Activated CD4-positive, alpha-beta T cell treated with anti-CD3 and anti-CD28 coated beads for 36 hours (primary cell): ENCODE data around the gene PPL. TPM values are rescaled to one million over a fixed set of nuclear protein-coding genes. Genes with fewer than 3 reads are reported as not detected.

ENCODE experiments used
- ATAC-seq: fragments of 200-7000 bp; cut with Tn5 transposase; one replicate; pipeline ENCODE4 v1.10.0; 2021; ENCODE audit warnings: mild to moderate bottlenecking, moderate library complexity
- CTCF ChIA-PET: fragments of 350-600 bp; sonication (Branson Sonifier 250); formaldehyde crosslinking; loops from one replicate; lab custom pipeline; 2021; ENCODE audit warnings: antibody characterized with exemption; lab: Charles Lee
- POLR2A ChIA-PET: fragments of 350-600 bp; sonication (Branson Sonifier 250); formaldehyde crosslinking; loops from one replicate; lab custom pipeline; 2021; ENCODE audit warnings: antibody characterized with exemption, inconsistent platforms; lab: Charles Lee
- DNase-seq: peaks from one replicate; pipeline ENCODE4 v3.0.0-alpha.2; 2020
- H3K27ac Mint-ChIP-seq: one replicate; pipeline ENCODE4 v1.8.0; 2021; ENCODE audit warnings: mixed read lengths
- H3K27me3 Mint-ChIP-seq: one replicate; pipeline ENCODE4 v1.8.0; 2021; ENCODE audit warnings: mixed read lengths
- H3K36me3 Mint-ChIP-seq: one replicate; pipeline ENCODE4 v1.8.0; 2021; ENCODE audit warnings: low read depth, mixed read lengths
- H3K4me1 Mint-ChIP-seq: one replicate; pipeline ENCODE4 v1.8.0; 2021; ENCODE audit warnings: mixed read lengths
- H3K4me3 Mint-ChIP-seq: one replicate; pipeline ENCODE4 v1.8.0; 2021; ENCODE audit warnings: mild to moderate bottlenecking, moderate library complexity, mixed read lengths
- H3K9me3 Mint-ChIP-seq: one replicate; pipeline ENCODE4 v1.8.0; 2021; ENCODE audit warnings: low read depth, mixed read lengths
- intact Hi-C, 2 experiments: fragments of 100-400 bp; cut with DNase I in 1 of 2; cut with micrococcal nuclease in 1 of 2; formaldehyde crosslinking; loops; one replicate each; pipeline versions ENCODE4 v1.14.2 to v1.15.1; 2022 to 2024; cut with DNase I, micrococcal nuclease
- total RNA-seq, 2 experiments: library from RNA; stranded (reverse); gene quantifications; one replicate each; pipeline ENCODE4 v1.2.3, GENCODE V29; 2021

The PPL gene
- total RNA-seq: not detected

- H3K27ac Mint-ChIP-seq: no peak within 1 kb of the TSS
- POLR2A ChIA-PET: no interaction called here
- H3K36me3 Mint-ChIP-seq: no peaks in the 10 kb centered on the region
- peaks cover 34% of the 10 kb centered on the region for H3K27me3 Mint-ChIP-seq
- no peaks in the 10 kb centered on the region for H3K9me3 Mint-ChIP-seq
- ATAC-seq: peak; percentile 33
- DNase-seq: peak; percentile 19
- CTCF ChIA-PET: interaction anchor here (1.5 kb wide), 1 partner anchor 18 kb away, joined by 5 read pairs; no protein-coding TSS in a partner anchor
- H3K4me1 Mint-ChIP-seq: peaks cover 5% of the 10 kb centered on the region
- intact Hi-C loops: no loop called here
- peak within 1 kb of the TSS; percentile 44 for H3K4me3 Mint-ChIP-seq
Measured at GRCh38 chr16:4936991-4937781, at the start of gene PPL. TSS of gene PPL (minus strand) at chr16:4937148. CDS start at chr16:4937045, 103 bp downstream.

DNA sequence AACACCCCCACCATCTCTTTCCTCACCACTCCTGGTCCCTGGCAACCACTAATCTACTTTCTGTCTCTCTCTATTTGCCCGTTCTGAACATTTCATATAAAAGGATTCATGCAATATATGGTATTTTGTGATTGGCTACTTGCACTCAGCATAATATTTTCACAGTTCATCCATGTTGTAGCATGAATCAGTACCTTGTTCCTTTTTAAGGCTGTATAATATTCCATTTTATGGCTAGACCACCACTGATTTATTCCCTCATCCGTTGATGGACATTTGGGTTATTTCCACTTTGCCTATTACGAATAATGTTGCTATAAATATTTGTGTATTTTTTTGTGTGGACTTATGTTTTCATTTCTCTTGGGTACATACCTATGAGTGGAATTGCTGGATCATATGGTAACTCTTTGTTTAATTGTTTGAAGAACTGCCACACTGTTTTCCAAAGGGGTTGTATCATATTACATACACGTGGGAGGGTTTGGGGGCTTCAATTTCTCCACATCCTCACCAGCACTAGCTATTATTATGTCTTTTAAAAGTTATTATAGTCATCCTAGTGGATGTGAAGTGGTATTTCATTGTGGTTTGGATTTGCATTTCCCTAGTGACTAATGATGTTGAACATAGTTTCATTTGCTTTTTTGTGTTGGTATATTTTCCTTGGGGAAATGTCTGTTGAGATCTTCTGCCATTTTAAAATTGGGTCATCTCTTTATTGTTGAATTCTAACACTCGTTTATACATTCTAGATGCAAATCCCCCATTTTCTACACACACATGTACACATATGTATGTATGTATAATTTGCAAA, 47.4 kb upstream of the PPL start:
- Mint-ChIP-seq H3K4me3 (no peak overlapping the region), H3K27me3 (peaks cover 36% of the 10 kb centered on the region), H3K9me3 (peaks cover 7% of the 10 kb centered on the region), H3K4me1 (peaks cover 2% of the 10 kb centered on the region), H3K27ac (no peak overlapping the region), H3K36me3 (no peaks in the 10 kb centered on the region)
- DNase-seq: no peak
- intact Hi-C loops: no loop called here
- ChIA-PET POLR2A (no interaction called here), CTCF (no interaction called here)
- no peak for ATAC-seq

- Mint-ChIP-seq H3K27me3 (peaks cover 19% of the 10 kb centered on the region), H3K4me1 (no peaks in the 10 kb centered on the region), H3K27ac (no peak overlapping the region), H3K9me3 (peaks cover 7% of the 10 kb centered on the region), H3K4me3 (no peak overlapping the region), H3K36me3 (no peaks in the 10 kb centered on the region)
- ATAC-seq (no peak), DNase-seq (no peak)
- intact Hi-C loops: no loop called here
- POLR2A ChIA-PET: no interaction called here
- CTCF ChIA-PET: no interaction called here
Measured at GRCh38 chr16:4982056-4982867, 45.3 kb upstream of the PPL start.

GRCh38 chr16:4981473-4981872, 44.5 kb upstream of the PPL start:
- CTCF ChIA-PET: no interaction called here
- no peak for ATAC-seq

DNA sequence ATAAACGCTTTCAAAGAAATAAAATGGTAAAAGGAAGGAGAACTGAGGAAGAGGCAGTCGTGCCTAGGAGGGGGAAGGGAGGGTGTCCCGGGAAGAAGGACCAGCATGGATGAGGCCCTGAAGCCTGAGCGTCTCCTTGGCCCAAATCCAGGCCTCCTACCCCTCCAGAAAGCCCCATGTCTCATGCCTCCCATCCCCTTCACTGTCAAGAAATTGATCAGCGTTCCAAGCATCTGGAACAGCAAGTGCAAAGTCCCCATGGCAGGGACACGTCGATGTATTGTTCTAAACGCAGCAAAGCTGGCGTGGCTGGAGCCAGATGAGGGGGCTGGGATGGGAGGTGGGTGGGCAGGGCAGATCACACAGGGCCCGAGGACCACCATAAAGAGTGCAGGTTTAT, 43.7 kb upstream of the PPL start:
- no peak overlapping the region for H3K27ac Mint-ChIP-seq
- ATAC-seq (no peak), DNase-seq (no peak)
- peaks cover 5% of the 10 kb centered on the region for H3K9me3 Mint-ChIP-seq
- ChIA-PET POLR2A (no interaction called here), CTCF (no interaction called here)
- no peaks in the 10 kb centered on the region for H3K4me1 Mint-ChIP-seq
- H3K4me3 Mint-ChIP-seq: no peak overlapping the region
- H3K36me3 Mint-ChIP-seq: no peaks in the 10 kb centered on the region
- intact Hi-C loops: no loop called here
- H3K27me3 Mint-ChIP-seq: peaks cover 7% of the 10 kb centered on the region

More at GRCh38 chr16:4981473-4981872, 44.5 kb upstream of the PPL start:
- no peaks in the 10 kb centered on the region for H3K36me3 Mint-ChIP-seq
- H3K4me1 Mint-ChIP-seq: no peaks in the 10 kb centered on the region
- POLR2A ChIA-PET: no interaction called here
- no peak for DNase-seq
- no peak overlapping the region for H3K27ac Mint-ChIP-seq
- H3K9me3 Mint-ChIP-seq: peaks cover 6% of the 10 kb centered on the region
- intact Hi-C loops: no loop called here
- H3K4me3 Mint-ChIP-seq: no peak overlapping the region
- H3K27me3 Mint-ChIP-seq: peaks cover 13% of the 10 kb centered on the region

GRCh38 chr16:4979736-4980660, 43.0 kb upstream of the PPL start:
- ChIA-PET POLR2A (no interaction called here), CTCF (no interaction called here)
- Mint-ChIP-seq H3K4me1 (no peaks in the 10 kb centered on the region), H3K27ac (no peak overlapping the region), H3K9me3 (peaks cover 5% of the 10 kb centered on the region), H3K4me3 (no peak overlapping the region), H3K36me3 (no peaks in the 10 kb centered on the region), H3K27me3 (peaks cover 7% of the 10 kb centered on the region)
- intact Hi-C loops: no loop called here
- DNase-seq (no peak), ATAC-seq (no peak)

- ATAC-seq (no peak), DNase-seq (no peak)
- Mint-ChIP-seq H3K4me3 (no peak overlapping the region), H3K36me3 (no peaks in the 10 kb centered on the region), H3K27me3 (peaks cover 7% of the 10 kb centered on the region), H3K4me1 (no peaks in the 10 kb centered on the region), H3K9me3 (peaks cover 3% of the 10 kb centered on the region), H3K27ac (no peak overlapping the region)
- POLR2A ChIA-PET: no interaction called here
- CTCF ChIA-PET: no interaction called here
- intact Hi-C loops: no loop called here
Measured at GRCh38 chr16:4979164-4979563, 42.2 kb upstream of the PPL start.

GRCh38 chr16:4976611-4977145, 39.7 kb upstream of the PPL start:
- H3K27ac Mint-ChIP-seq: no peak overlapping the region
- H3K36me3 Mint-ChIP-seq: no peaks in the 10 kb centered on the region
- intact Hi-C loops: no loop called here
- no peaks in the 10 kb centered on the region for H3K9me3 Mint-ChIP-seq
- H3K4me1 Mint-ChIP-seq: peaks cover 2% of the 10 kb centered on the region
- ATAC-seq: no peak
- H3K27me3 Mint-ChIP-seq: peaks cover 11% of the 10 kb centered on the region
- ChIA-PET CTCF (interaction anchor here (0.6 kb wide), 1 partner anchor 18 kb away, joined by 3 read pairs; the partner anchor contains the start of gene SEC14L5), POLR2A (interaction anchor here (0.6 kb wide), 1 partner anchor 111 kb away, joined by 3 read pairs; no protein-coding TSS in a partner anchor)
- H3K4me3 Mint-ChIP-seq: no peak overlapping the region
- DNase-seq: no peak

- Mint-ChIP-seq H3K4me1 (peaks cover 2% of the 10 kb centered on the region), H3K27ac (no peak overlapping the region), H3K9me3 (no peaks in the 10 kb centered on the region), H3K27me3 (peaks cover 12% of the 10 kb centered on the region), H3K4me3 (no peak overlapping the region), H3K36me3 (no peaks in the 10 kb centered on the region)
- DNase-seq (no peak), ATAC-seq (no peak)
- POLR2A ChIA-PET: no interaction called here
- CTCF ChIA-PET: interaction anchor here (0.6 kb wide), 1 partner anchor 18 kb away, joined by 3 read pairs; the partner anchor contains the start of gene SEC14L5
- intact Hi-C loops: no loop called here
Measured at GRCh38 chr16:4976079-4976478, 39.1 kb upstream of the PPL start.

DNA sequence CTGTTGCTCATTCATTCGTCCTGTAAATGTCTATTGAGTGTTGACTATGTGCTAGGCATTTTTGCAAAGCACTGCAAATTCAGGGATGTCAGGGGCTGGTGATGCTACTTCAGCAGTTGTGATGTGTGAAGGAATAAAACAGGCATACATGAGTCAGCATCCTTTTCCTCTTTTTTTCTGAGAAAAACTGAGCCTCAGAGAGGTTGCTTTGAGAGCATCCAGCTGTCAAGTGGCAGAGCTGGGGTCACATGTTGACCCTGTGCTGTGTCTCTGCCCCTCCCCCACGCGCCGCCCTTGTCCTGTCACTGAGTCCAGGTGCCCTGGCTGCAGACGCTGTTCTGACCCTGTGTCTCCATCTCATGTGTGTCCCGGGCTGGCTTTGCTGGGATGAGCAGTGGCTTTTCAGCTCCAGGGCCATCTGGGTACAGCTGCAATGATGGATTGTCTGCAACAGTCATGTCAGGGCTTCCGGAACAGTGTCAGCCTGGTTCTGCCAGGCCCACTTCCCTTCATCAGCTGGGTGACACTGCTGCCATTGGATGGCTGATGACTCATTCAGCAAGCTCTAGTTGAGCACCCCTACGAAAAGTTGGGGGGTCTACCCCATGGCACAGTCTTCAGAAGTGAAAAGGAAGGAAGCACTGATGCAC, 36.1 kb upstream of the PPL start:
- ATAC-seq: peak; percentile 23
- intact Hi-C loops: no loop called here
- H3K4me3 Mint-ChIP-seq: no peak overlapping the region
- POLR2A ChIA-PET: no interaction called here
- H3K9me3 Mint-ChIP-seq: no peaks in the 10 kb centered on the region
- H3K4me1 Mint-ChIP-seq: peaks cover 2% of the 10 kb centered on the region
- no peaks in the 10 kb centered on the region for H3K36me3 Mint-ChIP-seq
- peak; percentile 8 for DNase-seq
- no peak overlapping the region for H3K27ac Mint-ChIP-seq
- CTCF ChIA-PET: interaction anchor here (0.6 kb wide), 1 partner anchor 387 kb away, joined by 3 read pairs; no protein-coding TSS in a partner anchor
- H3K27me3 Mint-ChIP-seq: peaks cover 10% of the 10 kb centered on the region
